Nephron progenitor cell (in vitro differentiated cells): Measurements from ENCODE around the gene CLRN3.

Source experiments
- DNase-seq: peaks from one replicate; pipeline ENCODE4 v3.0.0; 2021
- H3K27ac Mint-ChIP-seq: 2 replicates; pipeline ENCODE4 v1.8.0; 2021; ENCODE audit warnings: mild to moderate bottlenecking, moderate library complexity, mixed read lengths
- H3K27me3 Mint-ChIP-seq: 2 replicates; pipeline ENCODE4 v1.8.0; 2021; ENCODE audit warnings: mild to moderate bottlenecking, low read depth, mixed read lengths; ENCODE audit not compliant: poor library complexity
- H3K36me3 Mint-ChIP-seq: 2 replicates; pipeline ENCODE4 v1.8.0; 2021; ENCODE audit warnings: low read depth, mixed read lengths
- H3K4me1 Mint-ChIP-seq: 2 replicates; pipeline ENCODE4 v1.8.0; 2021; ENCODE audit warnings: mixed read lengths
- H3K4me3 Mint-ChIP-seq: 2 replicates; pipeline ENCODE4 v1.8.0; 2021; ENCODE audit warnings: mild to moderate bottlenecking, moderate library complexity, mixed read lengths
- H3K9me3 Mint-ChIP-seq: 2 replicates; pipeline ENCODE4 v1.8.0; 2021; ENCODE audit warnings: mild to moderate bottlenecking, moderate library complexity, mixed read lengths
- CTCF ChIP-seq: fragments of 200-600 bp; sonication (generic); IDR thresholded peaks from 2 replicates; pipeline ENCODE4 v1.5.0; 2021; ENCODE audit warnings: antibody characterized with exemption

CLRN3 gene

GRCh38 chr10:127899766-127900387, 7.1 kb upstream of the CLRN3 start:
- DNase-seq, result no peak
- peaks cover 5% of the 10 kb centered on the region for H3K9me3 Mint-ChIP-seq
- H3K27me3 Mint-ChIP-seq, result peaks cover 17% of the 10 kb centered on the region
- no peaks in the 10 kb centered on the region for H3K36me3 Mint-ChIP-seq
- H3K4me3 Mint-ChIP-seq, result no peak overlapping the region
- no peak for TF ChIP-seq CTCF
- no peak overlapping the region for H3K27ac Mint-ChIP-seq
- no peaks in the 10 kb centered on the region for H3K4me1 Mint-ChIP-seq

- H3K27ac Mint-ChIP-seq, result no peak overlapping the region
- DNase-seq, result no peak
- peaks cover 5% of the 10 kb centered on the region for H3K9me3 Mint-ChIP-seq
These were observed 4.4 kb upstream of the CLRN3 start for GRCh38 chr10:127897177-127897576.

GRCh38 chr10:127896590-127896989, 3.8 kb upstream of the CLRN3 start:
- Mint-ChIP-seq H3K9me3 (peaks cover 5% of the 10 kb centered on the region), H3K36me3 (no peaks in the 10 kb centered on the region), H3K27me3 (peaks cover 16% of the 10 kb centered on the region), H3K27ac (no peak overlapping the region), H3K4me1 (no peaks in the 10 kb centered on the region), H3K4me3 (no peak overlapping the region)
- TF ChIP-seq CTCF, result no peak
- no peak for DNase-seq

More at GRCh38 chr10:127897177-127897576, 4.4 kb upstream of the CLRN3 start:
- Mint-ChIP-seq H3K36me3 (no peaks in the 10 kb centered on the region), H3K27me3 (peaks cover 16% of the 10 kb centered on the region), H3K4me1 (no peaks in the 10 kb centered on the region), H3K4me3 (no peak overlapping the region)
- no peak for TF ChIP-seq CTCF

GRCh38 chr10:127894146-127894545, 1.4 kb upstream of the CLRN3 start:
- no peak overlapping the region for H3K27ac Mint-ChIP-seq
- no peaks in the 10 kb centered on the region for H3K4me1 Mint-ChIP-seq
- H3K27me3 Mint-ChIP-seq, result peaks cover 26% of the 10 kb centered on the region
- no peak for DNase-seq
- TF ChIP-seq CTCF, result no peak
- peaks cover 5% of the 10 kb centered on the region for H3K9me3 Mint-ChIP-seq
- H3K4me3 Mint-ChIP-seq, result no peak overlapping the region
- no peaks in the 10 kb centered on the region for H3K36me3 Mint-ChIP-seq

GRCh38 chr10:127890832-127891334, 1.9 kb downstream of the CLRN3 start:
- Mint-ChIP-seq H3K4me3 (no peak overlapping the region), H3K9me3 (no peaks in the 10 kb centered on the region), H3K27me3 (peaks cover 43% of the 10 kb centered on the region), H3K4me1 (no peaks in the 10 kb centered on the region), H3K36me3 (no peaks in the 10 kb centered on the region), H3K27ac (no peak overlapping the region)
- TF ChIP-seq CTCF, result no peak
- no peak for DNase-seq

GRCh38 chr10:127890216-127890615, 2.5 kb downstream of the CLRN3 start:
- Mint-ChIP-seq H3K27me3 (peaks cover 41% of the 10 kb centered on the region), H3K36me3 (no peaks in the 10 kb centered on the region), H3K4me1 (no peaks in the 10 kb centered on the region), H3K27ac (no peak overlapping the region), H3K4me3 (no peak overlapping the region), H3K9me3 (no peaks in the 10 kb centered on the region)
- TF ChIP-seq CTCF, result no peak
- DNase-seq, result no peak
